Measurements from ENCODE around the gene RTP4. TPM values are rescaled to one million over a fixed set of nuclear protein-coding genes. Genes with fewer than 3 reads are reported as not detected.

Gene RTP4
- total RNA-seq, 2 experiments from 2014 or later, result 1.7 to 2.7 TPM

DNA sequence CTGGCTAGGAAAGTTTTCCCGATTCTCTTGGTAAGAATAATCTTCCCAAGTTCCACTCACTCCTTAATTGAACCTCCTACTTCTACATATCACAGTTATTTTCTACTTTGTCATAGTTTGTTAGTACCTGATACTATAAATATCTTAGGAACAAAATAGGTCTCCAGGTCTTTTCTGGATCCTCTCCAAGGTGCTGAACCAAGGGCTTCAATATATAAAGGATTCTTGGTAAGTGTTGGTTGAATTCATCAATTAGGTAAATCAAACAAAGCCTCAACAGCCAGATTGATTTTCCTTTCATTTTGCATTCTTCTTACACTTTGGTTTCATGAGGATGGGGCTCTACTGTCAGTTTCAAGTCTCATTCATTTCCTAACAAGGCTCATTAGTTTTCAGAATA, 27.6 kb upstream of the RTP4 start:
- Mint-ChIP-seq H3K9me3 (no peaks in the 10 kb centered on the region), H3K4me1 (ENCODE audit: low read depth) (no peaks in the 10 kb centered on the region), H3K27me3 (peaks cover 8% of the 10 kb centered on the region), H3K36me3 (no peaks in the 10 kb centered on the region), H3K27ac (no peak overlapping the region), H3K4me3 (no peak overlapping the region)
- POLR2A ChIA-PET, result no interaction called here
- CTCF ChIA-PET, result interaction anchor here (1.0 kb wide), 1 partner anchor 20 kb away, joined by 5 read pairs; no protein-coding TSS in a partner anchor
- intact Hi-C loops (cut with micrococcal nuclease), result no loop called here
- DNase-seq, result no peak

DNA sequence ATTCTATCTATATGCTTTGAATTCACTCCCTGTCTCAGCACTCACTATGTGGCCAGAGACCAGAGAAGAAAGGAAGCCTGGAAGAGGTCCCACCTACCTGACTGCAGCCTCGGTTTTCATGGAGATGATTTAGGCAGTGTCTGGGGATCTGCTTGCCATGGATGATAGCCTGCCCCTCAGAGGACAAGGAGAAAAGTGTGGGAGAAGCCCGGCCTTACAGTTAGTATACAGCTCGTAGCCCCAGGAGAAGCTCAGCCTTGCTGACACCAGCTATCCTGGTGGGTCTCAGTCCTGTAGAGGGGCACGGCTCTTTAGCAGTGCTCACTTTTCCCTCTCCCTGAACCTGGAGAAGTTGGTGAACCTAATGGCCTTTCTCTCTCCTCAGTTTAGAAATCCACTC, 25.9 kb upstream of the RTP4 start:
- intact Hi-C loops (cut with micrococcal nuclease), result no loop called here
- no peaks in the 10 kb centered on the region for H3K36me3 Mint-ChIP-seq
- H3K4me1 Mint-ChIP-seq (ENCODE audit: low read depth), result no peaks in the 10 kb centered on the region
- DNase-seq, result no peak
- no peaks in the 10 kb centered on the region for H3K9me3 Mint-ChIP-seq
- H3K4me3 Mint-ChIP-seq, result no peak overlapping the region
- CTCF ChIA-PET, result no interaction called here
- POLR2A ChIA-PET, result no interaction called here
- no peak overlapping the region for H3K27ac Mint-ChIP-seq
- H3K27me3 Mint-ChIP-seq, result peaks cover 8% of the 10 kb centered on the region

DNA sequence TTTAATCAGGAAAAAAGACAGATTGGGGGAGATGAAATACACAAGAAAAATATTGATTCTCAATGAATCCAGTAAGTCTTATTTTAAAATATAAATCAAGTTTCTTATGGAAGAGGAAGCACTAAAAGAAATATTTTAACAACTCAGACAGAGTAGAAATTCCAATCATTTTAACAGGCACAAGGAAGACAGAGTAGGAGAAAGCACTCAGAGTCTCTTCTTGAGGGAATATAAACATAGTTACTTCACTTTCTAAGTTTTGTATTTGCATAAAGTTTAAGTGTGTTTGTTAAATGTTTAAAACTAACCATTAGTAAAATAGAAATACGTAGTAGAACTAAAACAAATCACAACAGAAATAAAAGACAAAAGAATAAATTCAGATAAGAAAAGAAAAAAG, 24.5 kb upstream of the RTP4 start:
- intact Hi-C loops (cut with micrococcal nuclease), result no loop called here
- Mint-ChIP-seq H3K9me3 (no peaks in the 10 kb centered on the region), H3K4me3 (no peak overlapping the region), H3K27ac (no peak overlapping the region), H3K4me1 (ENCODE audit: low read depth) (no peaks in the 10 kb centered on the region), H3K36me3 (no peaks in the 10 kb centered on the region), H3K27me3 (peaks cover 5% of the 10 kb centered on the region)
- ChIA-PET CTCF (no interaction called here), POLR2A (no interaction called here)
- DNase-seq, result no peak

DNA sequence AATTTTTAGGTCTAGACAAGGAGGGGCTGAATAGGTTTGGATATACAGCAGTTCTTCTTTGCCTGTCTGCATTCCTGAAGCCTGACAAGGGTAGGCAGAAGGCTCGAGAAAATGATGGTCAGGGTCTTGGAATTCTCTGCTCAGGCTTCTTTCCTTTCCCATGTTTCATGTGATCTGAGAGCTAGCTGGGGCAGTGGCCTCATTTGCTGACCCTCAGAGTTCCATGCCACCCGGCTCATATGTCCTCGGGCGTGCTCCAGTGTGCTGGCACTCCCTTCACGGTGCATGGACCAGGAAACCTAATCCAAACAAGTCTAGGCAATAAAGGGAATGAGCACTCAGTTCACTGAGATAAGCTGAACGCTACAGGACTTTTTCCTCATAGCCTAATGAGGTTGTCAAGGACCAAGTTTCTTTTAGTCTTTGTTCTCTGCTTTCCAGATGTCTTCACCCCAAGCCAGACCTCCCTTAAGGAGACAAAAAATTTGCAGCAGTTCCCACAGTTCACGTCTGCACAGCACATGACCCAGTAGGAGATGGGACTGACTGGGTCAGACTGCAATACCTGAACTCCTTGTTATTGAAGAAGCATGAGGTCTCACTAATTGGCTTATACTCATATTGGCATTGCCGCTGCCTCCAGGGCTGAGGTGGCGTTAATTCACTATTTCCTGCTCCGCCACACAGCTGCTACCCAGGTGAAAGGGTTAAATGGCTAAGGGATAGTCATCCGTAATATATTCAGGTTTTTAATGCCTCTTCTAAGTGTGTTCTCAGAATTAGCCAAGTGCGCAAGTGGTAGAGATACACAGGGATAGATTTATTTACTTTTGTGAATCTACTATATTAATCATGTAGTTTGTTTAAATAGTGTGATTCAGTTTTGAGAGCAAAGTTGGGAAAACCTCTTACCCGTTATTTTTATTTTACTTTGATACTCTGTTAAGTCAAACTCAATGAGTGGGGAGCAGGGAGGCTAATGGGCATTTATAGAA, 15.3 kb upstream of the RTP4 start:
- Mint-ChIP-seq H3K27ac (no peak overlapping the region), H3K4me1 (ENCODE audit: low read depth) (no peaks in the 10 kb centered on the region), H3K9me3 (no peaks in the 10 kb centered on the region), H3K27me3 (no peaks in the 10 kb centered on the region), H3K36me3 (no peaks in the 10 kb centered on the region), H3K4me3 (no peak overlapping the region)
- intact Hi-C loops (cut with micrococcal nuclease), result no loop called here
- POLR2A ChIA-PET, result no interaction called here
- CTCF ChIA-PET, result no interaction called here
- no peak for DNase-seq

DNA sequence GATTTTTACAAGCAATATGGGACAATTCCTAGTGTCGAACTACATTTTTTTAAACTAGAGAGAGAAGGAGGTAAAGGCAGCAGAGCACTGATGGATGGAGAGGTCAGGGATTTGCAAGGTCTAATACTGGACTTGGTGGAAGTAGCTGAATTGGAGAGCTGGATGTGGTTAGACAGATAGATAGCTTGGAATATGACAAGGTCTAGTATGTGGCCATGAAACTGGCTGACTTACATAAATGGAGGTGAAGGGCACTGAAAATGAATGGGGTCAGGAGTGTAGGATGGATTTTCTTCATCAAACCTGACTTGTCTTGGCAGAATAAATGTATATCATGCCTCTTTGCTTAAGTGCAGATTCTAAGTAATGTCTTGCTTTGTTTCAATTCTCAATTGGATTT, 10.1 kb upstream of the RTP4 start:
- ChIA-PET POLR2A (no interaction called here), CTCF (interaction anchor here (1.6 to 2.3 kb wide), 2 partner anchors 10 to 39 kb away, joined by 5 to 9 read pairs; partner anchors contain the start of gene RTP4)
- Mint-ChIP-seq H3K9me3 (no peaks in the 10 kb centered on the region), H3K4me3 (no peak overlapping the region), H3K27me3 (no peaks in the 10 kb centered on the region), H3K27ac (no peak overlapping the region), H3K4me1 (ENCODE audit: low read depth) (peaks cover 11% of the 10 kb centered on the region), H3K36me3 (no peaks in the 10 kb centered on the region)
- intact Hi-C loops (cut with micrococcal nuclease), result no loop called here
- no peak for DNase-seq

DNA sequence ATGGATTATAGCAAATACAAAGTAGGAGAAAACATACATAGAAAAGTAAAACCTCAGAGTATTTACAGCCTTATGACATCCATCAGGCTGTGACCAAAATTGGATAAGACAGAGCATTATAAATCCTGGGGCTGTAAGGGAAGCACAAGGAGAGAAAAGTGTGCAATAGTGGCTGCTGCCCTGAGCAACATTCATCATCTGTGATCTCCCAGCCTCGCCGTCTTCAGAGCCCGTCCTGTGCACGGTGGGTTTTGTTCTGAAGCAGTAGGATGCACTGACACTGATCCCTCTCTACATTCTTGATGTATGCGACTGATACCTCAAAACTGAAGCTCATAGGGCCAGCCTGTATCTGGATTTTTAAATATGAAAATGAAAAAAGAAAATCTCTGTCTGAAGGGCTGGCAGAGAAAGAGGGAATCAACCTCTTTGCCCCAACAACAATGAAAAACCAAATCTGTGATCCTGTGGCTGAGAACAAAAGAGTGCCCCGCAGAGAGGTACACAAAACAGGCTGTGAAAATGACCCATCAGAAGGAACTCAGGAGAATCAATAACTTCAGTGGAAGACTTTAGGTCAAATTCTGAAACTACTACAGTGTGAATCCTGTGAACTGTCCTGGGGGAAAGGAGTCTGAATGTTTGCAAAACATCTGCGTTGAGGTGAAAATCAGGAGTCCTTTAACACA, 8.2 kb upstream of the RTP4 start:
- Mint-ChIP-seq H3K27me3 (no peaks in the 10 kb centered on the region), H3K4me3 (no peak overlapping the region), H3K27ac (no peak overlapping the region), H3K36me3 (no peaks in the 10 kb centered on the region), H3K4me1 (ENCODE audit: low read depth) (peaks cover 11% of the 10 kb centered on the region), H3K9me3 (no peaks in the 10 kb centered on the region)
- ChIA-PET POLR2A (no interaction called here), CTCF (no interaction called here)
- intact Hi-C loops (cut with micrococcal nuclease), result no loop called here
- DNase-seq, result no peak

DNA sequence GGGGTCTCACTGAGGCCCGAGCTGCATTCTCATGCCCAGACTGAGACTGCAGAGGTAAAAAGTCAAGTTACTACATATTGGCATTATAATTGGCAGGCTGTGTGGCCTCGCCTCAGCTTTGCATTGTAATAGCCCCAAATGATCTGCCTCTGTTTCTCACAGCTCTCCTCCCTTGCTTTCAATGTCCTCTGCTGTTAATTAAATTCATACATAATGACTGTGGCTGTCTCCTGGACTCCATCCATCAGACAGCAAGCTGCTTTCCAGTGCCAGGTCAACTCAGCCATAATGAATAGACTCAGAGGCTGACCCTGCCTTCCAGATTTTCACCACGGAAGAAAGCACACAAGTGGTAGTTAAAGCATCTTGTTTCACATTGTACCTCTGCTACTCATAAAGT, 7.6 kb upstream of the RTP4 start:
- intact Hi-C loops (cut with micrococcal nuclease), result no loop called here
- ChIA-PET POLR2A (no interaction called here), CTCF (interaction anchor here (0.7 to 1.9 kb wide), 3 partner anchors 33 to 319 kb away, joined by 3 to 5 read pairs (median 5); no protein-coding TSS in a partner anchor)
- no peaks in the 10 kb centered on the region for H3K27me3 Mint-ChIP-seq
- H3K36me3 Mint-ChIP-seq, result no peaks in the 10 kb centered on the region
- H3K4me3 Mint-ChIP-seq, result no peak overlapping the region
- no peak for DNase-seq
- H3K27ac Mint-ChIP-seq, result no peak overlapping the region
- no peaks in the 10 kb centered on the region for H3K9me3 Mint-ChIP-seq
- peaks cover 11% of the 10 kb centered on the region for H3K4me1 Mint-ChIP-seq (ENCODE audit: low read depth)

DNA sequence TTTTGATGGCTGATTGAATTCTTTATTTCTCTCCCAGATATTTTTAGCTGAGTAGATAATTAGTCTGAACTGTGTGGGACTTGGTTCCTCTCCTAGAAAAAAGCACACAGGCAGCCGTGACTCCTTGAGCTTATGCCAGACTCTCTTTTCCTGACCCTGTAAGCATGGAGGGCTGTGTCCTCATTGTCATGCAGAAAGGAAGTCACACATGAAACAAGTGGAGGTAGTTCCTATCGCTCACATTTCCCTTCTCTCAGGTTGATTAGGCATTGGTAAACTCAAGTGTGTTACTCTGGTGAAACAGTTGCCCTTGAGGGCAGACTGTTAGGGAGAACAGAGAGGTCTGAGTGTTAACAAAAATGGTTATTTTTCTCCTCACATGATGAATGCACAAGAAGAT, 6.3 kb upstream of the RTP4 start:
- ChIA-PET POLR2A (no interaction called here), CTCF (interaction anchor here (1.9 kb wide), 2 partner anchors 42 to 317 kb away, joined by 5 read pairs; no protein-coding TSS in a partner anchor)
- intact Hi-C loops (cut with micrococcal nuclease), result no loop called here
- Mint-ChIP-seq H3K36me3 (no peaks in the 10 kb centered on the region), H3K9me3 (no peaks in the 10 kb centered on the region), H3K4me3 (no peak overlapping the region), H3K4me1 (ENCODE audit: low read depth) (peaks cover 11% of the 10 kb centered on the region), H3K27me3 (no peaks in the 10 kb centered on the region), H3K27ac (no peak overlapping the region)
- no peak for DNase-seq

DNA sequence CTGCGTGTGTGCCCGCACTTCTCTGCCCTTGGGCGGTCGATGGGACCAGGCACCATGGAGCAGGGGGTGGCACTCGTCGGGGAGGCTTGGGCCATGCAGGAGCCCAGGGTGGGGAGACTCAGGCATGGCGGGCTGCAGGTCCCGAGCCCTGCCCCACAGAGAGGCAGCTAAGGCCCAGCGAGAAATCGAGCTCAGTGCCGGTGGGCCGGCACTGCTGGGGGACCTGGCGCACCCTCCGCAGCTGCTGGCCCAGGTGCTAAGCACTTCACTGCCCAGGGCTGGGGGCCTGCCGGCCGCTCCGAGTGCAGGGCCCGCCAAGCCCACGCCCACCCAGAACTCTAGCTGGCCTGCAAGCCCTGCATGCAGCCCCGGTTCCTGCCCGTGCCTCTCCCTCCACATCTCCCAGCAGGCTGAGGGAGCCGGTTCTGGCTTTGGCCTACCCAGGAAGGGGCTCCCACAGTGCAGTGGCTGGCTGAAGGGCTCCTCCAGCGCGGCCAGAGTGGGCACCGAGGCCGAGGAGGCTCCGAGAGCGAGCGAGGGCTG, 553 bp upstream of the RTP4 start:
- peak overlapping the region; percentile 74 for H3K4me3 Mint-ChIP-seq
- ChIA-PET CTCF (interaction anchor here (0.9 to 3.4 kb wide), 6 partner anchors 9 to 373 kb away, joined by 3 to 31 read pairs (median 5); no protein-coding TSS in a partner anchor), POLR2A (interaction anchor here (1.1 to 1.5 kb wide), 2 partner anchors 11 to 12 kb away, joined by 4 to 6 read pairs; no protein-coding TSS in a partner anchor)
- DNase-seq, result peak; percentile 9
- no peaks in the 10 kb centered on the region for H3K27me3 Mint-ChIP-seq
- H3K4me1 Mint-ChIP-seq (ENCODE audit: low read depth), result peaks cover 28% of the 10 kb centered on the region
- H3K36me3 Mint-ChIP-seq, result peaks cover 24% of the 10 kb centered on the region
- no peaks in the 10 kb centered on the region for H3K9me3 Mint-ChIP-seq
- intact Hi-C loops (cut with micrococcal nuclease), result no loop called here
- H3K27ac Mint-ChIP-seq, result peak overlapping the region; percentile 88

DNA sequence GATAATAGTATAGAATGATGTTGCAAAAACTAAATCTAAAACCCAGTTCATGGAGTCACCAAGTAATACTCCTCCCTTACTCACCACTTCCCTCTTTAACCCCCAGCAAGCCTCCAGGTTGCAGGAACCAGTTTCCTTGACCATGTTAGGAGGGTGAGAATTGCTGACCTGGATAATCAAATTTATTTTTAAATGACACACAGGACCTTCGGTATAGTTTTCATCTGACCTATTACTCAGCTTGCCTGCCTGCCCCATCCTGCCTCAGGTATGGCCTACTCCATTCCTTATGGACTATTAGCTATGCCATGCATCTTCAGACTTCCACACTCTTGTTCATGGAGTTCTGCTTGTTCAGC, 883 bp downstream of the RTP4 start:
- Mint-ChIP-seq H3K27ac (peak overlapping the region; percentile 88), H3K4me3 (peak overlapping the region; percentile 74), H3K4me1 (ENCODE audit: low read depth) (peaks cover 27% of the 10 kb centered on the region), H3K9me3 (no peaks in the 10 kb centered on the region), H3K27me3 (no peaks in the 10 kb centered on the region), H3K36me3 (peaks cover 27% of the 10 kb centered on the region)
- ChIA-PET CTCF (interaction anchor here (0.9 to 3.4 kb wide), 4 partner anchors 48 to 310 kb away, joined by 5 to 31 read pairs (median 11); no protein-coding TSS in a partner anchor), POLR2A (interaction anchor here (0.6 kb wide), 2 partner anchors 25 to 266 kb away, joined by 3 to 4 read pairs; no protein-coding TSS in a partner anchor)
- DNase-seq, result peak; percentile 10
- intact Hi-C loops (cut with micrococcal nuclease), result no loop called here

DNA sequence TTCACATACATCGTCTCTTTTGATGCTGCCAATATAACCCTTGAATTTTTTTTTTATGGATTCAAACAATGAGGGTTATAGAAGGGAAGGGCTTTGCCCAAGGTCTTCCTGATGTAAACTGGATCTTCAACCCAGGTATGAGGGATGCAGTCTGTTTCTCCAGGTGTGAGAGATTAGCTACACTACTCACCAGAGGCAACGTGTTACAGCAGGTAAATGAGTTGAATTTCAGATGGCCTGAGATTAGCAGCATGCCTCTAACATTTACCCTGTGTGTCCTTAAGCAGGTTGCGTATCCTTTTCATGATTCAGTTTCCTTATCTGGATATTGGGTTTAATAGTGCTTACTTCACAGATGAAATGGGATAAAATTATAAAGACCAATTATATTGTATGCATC, 1.9 kb downstream of the RTP4 start:
- no peak overlapping the region for H3K4me3 Mint-ChIP-seq
- intact Hi-C loops (cut with micrococcal nuclease), result no loop called here
- ChIA-PET CTCF (interaction anchor here (2.9 kb wide), 1 partner anchor 309 kb away, joined by 16 read pairs; no protein-coding TSS in a partner anchor), POLR2A (no interaction called here)
- H3K36me3 Mint-ChIP-seq, result peaks cover 34% of the 10 kb centered on the region
- peaks cover 4% of the 10 kb centered on the region for H3K9me3 Mint-ChIP-seq
- no peak overlapping the region for H3K27ac Mint-ChIP-seq
- peaks cover 27% of the 10 kb centered on the region for H3K4me1 Mint-ChIP-seq (ENCODE audit: low read depth)
- DNase-seq, result no peak
- no peaks in the 10 kb centered on the region for H3K27me3 Mint-ChIP-seq

DNA sequence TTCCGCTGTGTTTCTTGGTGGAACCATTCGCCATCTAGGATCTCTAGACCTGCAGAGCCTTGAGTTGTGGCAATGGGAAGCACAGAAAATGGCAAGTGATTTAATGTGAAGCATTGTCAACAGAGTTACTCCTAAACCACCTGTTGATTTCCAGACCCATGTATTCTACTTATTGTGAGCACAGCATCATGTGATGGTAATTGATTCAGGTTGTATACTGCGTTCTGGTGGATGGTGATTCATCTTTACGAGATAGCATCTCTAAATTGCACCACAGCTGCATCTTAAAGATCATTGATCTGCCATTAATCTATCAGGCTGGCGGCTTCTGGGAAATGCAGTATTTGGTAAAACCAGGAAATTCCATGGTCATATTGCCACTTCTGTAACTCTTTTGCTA, 7.4 kb downstream of the RTP4 start:
- intact Hi-C loops (cut with micrococcal nuclease), result no loop called here
- ChIA-PET POLR2A (no interaction called here), CTCF (no interaction called here)
- no peak overlapping the region for H3K4me3 Mint-ChIP-seq
- H3K27me3 Mint-ChIP-seq, result no peaks in the 10 kb centered on the region
- no peak for DNase-seq
- H3K4me1 Mint-ChIP-seq (ENCODE audit: low read depth), result peaks cover 1% of the 10 kb centered on the region
- peaks cover 39% of the 10 kb centered on the region for H3K36me3 Mint-ChIP-seq
- H3K9me3 Mint-ChIP-seq, result peaks cover 10% of the 10 kb centered on the region
- H3K27ac Mint-ChIP-seq, result no peak overlapping the region
